SK-N-SH (cell line): ENCODE measurements around the gene TMEM205.

Source experiments
- CHD2 ChIP-seq: fragments of 150-350 bp; IDR thresholded peaks from 2 replicates; pipeline ENCODE4 v1.6.1; 2018; ENCODE audit warnings: low read length; ENCODE audit not compliant: partially characterized antibody
- CTCF ChIP-seq: fragments of 200-600 bp; sonication (generic); IDR thresholded peaks from 2 replicates; pipeline ENCODE4 v1.6.1; 2017; ENCODE audit warnings: antibody characterized with exemption, mild to moderate bottlenecking, moderate library complexity
- EP300 ChIP-seq, 2 experiments: IDR thresholded peaks; 2 replicates each; pipeline versions ENCODE4 v1.4.0 to v1.6.1; 2012; ENCODE audit warnings: borderline replicate concordance in 1 of 2, low read depth in 1 of 2, low read length in 1 of 2
- EZH2phosphoT487 ChIP-seq: fragments of 200-600 bp; sonication (generic); IDR thresholded peaks from 2 replicates; pipeline ENCODE4 v1.6.1; 2017; ENCODE audit warnings: low read depth, mixed run types, mild to moderate bottlenecking, antibody characterized with exemption, moderate library complexity, borderline replicate concordance
- GABPA ChIP-seq: IDR thresholded peaks from 2 replicates; pipeline ENCODE4 v1.4.0; 2012; ENCODE audit warnings: low read depth, mild to moderate bottlenecking
- POLR2AphosphoS5 ChIP-seq: IDR thresholded peaks from 2 replicates; pipeline ENCODE4 v1.6.1; 2012; ENCODE audit warnings: low read depth, low read length
- RFX5 ChIP-seq: IDR thresholded peaks from 2 replicates; pipeline ENCODE4 v1.6.1; 2012; ENCODE audit warnings: mild to moderate bottlenecking, improper control_type of control experiment, low read length
- RXRA ChIP-seq: IDR thresholded peaks from 2 replicates; pipeline ENCODE4 v1.4.0; 2012; ENCODE audit warnings: low read depth, mild to moderate bottlenecking, borderline replicate concordance
- SIN3A ChIP-seq: IDR thresholded peaks from 2 replicates; pipeline ENCODE4 v1.6.1; 2012; ENCODE audit warnings: low read depth, mild to moderate bottlenecking, low read length, moderate library complexity, borderline replicate concordance
- SMC3 ChIP-seq: IDR thresholded peaks from 2 replicates; pipeline ENCODE4 v1.6.1; 2012; ENCODE audit warnings: low read depth, low read length, improper control_type of control experiment
- TAF1 ChIP-seq: IDR thresholded peaks from 2 replicates; pipeline ENCODE4 v1.6.1; 2012; ENCODE audit warnings: low read depth, mild to moderate bottlenecking, low read length, moderate library complexity, borderline replicate concordance

- no peak for TF ChIP-seq CTCF
- TF ChIP-seq EP300 (IDR thresholded peaks at IDR 0.05; ENCODE audit: borderline replicate concordance in 1 of 2, low read depth in 1 of 2, low read length in 1 of 2), result no peak
- TF ChIP-seq GABPA, result no peak
- no peak for TF ChIP-seq TAF1
- no peak for TF ChIP-seq EZH2phosphoT487
- no peak for TF ChIP-seq RFX5
- TF ChIP-seq SMC3, result no peak
- TF ChIP-seq SIN3A, result no peak
- no peak for TF ChIP-seq POLR2AphosphoS5
- no peak for TF ChIP-seq RXRA
- no peak for TF ChIP-seq CHD2
Observed at GRCh38 chr19:11365557-11366117, 19.6 kb upstream of the TMEM205 start.
